Measurements from ENCODE around the gene ZNF319. TPM values are rescaled to one million over a fixed set of nuclear protein-coding genes. Genes with fewer than 3 reads are reported as not detected.

Gene ZNF319
- total and polyA plus RNA-seq, 10 of the 15 experiments (the other 5 are each of a cell fraction or from before 2014, with no cell fraction given), result 0.29 to 7.4 (median 1.7) TPM

GRCh38 chr16:57996406-57997175 is 3.9 kb downstream of the ZNF319 start:
- DNase-seq (ENCODE audit: low read depth, low spot score), result no peak
- peaks cover 8% of the 10 kb centered on the region for H3K79me2 ChIP-seq (ENCODE audit: control insufficient read depth, insufficient read depth, low read length)
- H4K20me1 ChIP-seq (ENCODE audit: control insufficient read depth, insufficient read depth), result no peaks in the 10 kb centered on the region
- H3K4me1 ChIP-seq (ENCODE audit: control insufficient read depth, insufficient read depth, low read length), result peaks cover 5% of the 10 kb centered on the region
- H3K9ac ChIP-seq (ENCODE audit: control insufficient read depth, insufficient read depth, low read length), result no peak overlapping the region
- SMC1A ChIA-PET (ENCODE audit: uncharacterized antibody, unreplicated experiment), result no interaction called here
- WGBS (ENCODE audit: insufficient coverage, insufficient replicate concordance, low lambda C conversion rate, missing lambda C conversion rate), result 97% methylated on average over 59 of the region's 62 CpGs
- H3K4me2 ChIP-seq (ENCODE audit: control insufficient read depth, insufficient read depth), result no peak overlapping the region
- no TSS peak for BruUV-seq (replicated peaks)
- CTCF ChIA-PET, result no interaction called here
- H3K4me3 ChIP-seq, result no peak overlapping the region
- intact Hi-C loops (cut with micrococcal nuclease; ENCODE audit: unreplicated experiment), result no loop called here
- H3K36me3 ChIP-seq (ENCODE audit: control insufficient read depth in 2 of 2, insufficient read depth in 2 of 2, low read length in 1 of 2), result no peaks in the 10 kb centered on the region; a peak in 1 of 4 replicates
- RAD21 ChIA-PET (ENCODE audit: unreplicated experiment), result no interaction called here
- in situ Hi-C loops (cut with MboI), result no loop called here
- H2AFZ ChIP-seq (ENCODE audit: control insufficient read depth, low read depth, low read length), result no peak overlapping the region
- no peaks in the 10 kb centered on the region for H3K27me3 ChIP-seq (replicated peaks in 1 of 2; ENCODE audit: control insufficient read depth in 2 of 2, insufficient read depth in 2 of 2, low read length in 1 of 2)
- FAIRE-seq, result no peak
- POLR2A ChIA-PET, result no interaction called here
- H3K9me3 ChIP-seq (replicated peaks; ENCODE audit: control insufficient read depth, insufficient read depth, low read length), result no peaks in the 10 kb centered on the region
- no peak for ATAC-seq
- H3K27ac ChIP-seq (ENCODE audit: control insufficient read depth, insufficient read depth), result no peak overlapping the region
- TF ChIP-seq PML (IDR thresholded peaks at IDR 0.05; ENCODE audit: low read length) (no peak), TCF12 (IDR thresholded peaks at IDR 0.05; ENCODE audit: low read depth, low read length) (no peak), ZNF687 (IDR thresholded peaks at IDR 0.05) (no peak), NR2C1 (IDR thresholded peaks at IDR 0.05) (no peak), BCL3 (IDR thresholded peaks at IDR 0.05; ENCODE audit: borderline replicate concordance, insufficient read depth, low read depth, low read length, poor library complexity, severe bottlenecking) (no peak), STAT1 (conservative IDR thresholded peaks at IDR 0.05) (no peak), IRF5 (IDR thresholded peaks at IDR 0.05; ENCODE audit: borderline replicate concordance) (no peak), WRNIP1 (IDR thresholded peaks at IDR 0.05; ENCODE audit: borderline replicate concordance, low read depth, low read length) (no peak), HSF1 (IDR thresholded peaks at IDR 0.05; ENCODE audit: low read depth, low read length) (no peak), HDGF (IDR thresholded peaks at IDR 0.05) (no peak), SIX5 (IDR thresholded peaks at IDR 0.05; ENCODE audit: low read depth, low read length, severe bottlenecking) (no peak), E2F8 (IDR thresholded peaks at IDR 0.05; ENCODE audit: low read depth, partially characterized antibody) (no peak)

All from GM12878 (cell line).